Sigmoid colon (tissue), 4 donors: Measurements from ENCODE around the gene RPL22.

Experiments used
- EP300 ChIP-seq, 4 donors: sonication (generic); formaldehyde crosslinking; IDR thresholded peaks; one replicate each; pipeline ENCODE4 v1.6.1; 2017; ENCODE audit warnings: antibody characterized with exemption in 4 of 4
- POLR2A ChIP-seq, 2 donors: fragments of 450-650 bp; IDR thresholded peaks; one replicate each; pipeline ENCODE4 v1.6.1; 2016; ENCODE audit warnings: antibody characterized with exemption in 2 of 2, mild to moderate bottlenecking in 2 of 2, moderate library complexity in 2 of 2
- POLR2AphosphoS5 ChIP-seq, 4 donors: sonication (generic); formaldehyde crosslinking; IDR thresholded peaks; one replicate each; pipeline ENCODE4 v1.6.1; 2017; ENCODE audit warnings: antibody characterized with exemption in 4 of 4
- TF ChIP-seq, protein P1 (sequence below), 4 experiments: fragments of 450-650 bp in 3 of 4; fragments of 200-600 bp in 1 of 4; IDR thresholded peaks; one replicate each; pipeline ENCODE4 v1.5.1; 2016 to 2019; ENCODE audit warnings: antibody characterized with exemption in 4 of 4, mild to moderate bottlenecking in 3 of 4, moderate library complexity in 2 of 4

DNA sequence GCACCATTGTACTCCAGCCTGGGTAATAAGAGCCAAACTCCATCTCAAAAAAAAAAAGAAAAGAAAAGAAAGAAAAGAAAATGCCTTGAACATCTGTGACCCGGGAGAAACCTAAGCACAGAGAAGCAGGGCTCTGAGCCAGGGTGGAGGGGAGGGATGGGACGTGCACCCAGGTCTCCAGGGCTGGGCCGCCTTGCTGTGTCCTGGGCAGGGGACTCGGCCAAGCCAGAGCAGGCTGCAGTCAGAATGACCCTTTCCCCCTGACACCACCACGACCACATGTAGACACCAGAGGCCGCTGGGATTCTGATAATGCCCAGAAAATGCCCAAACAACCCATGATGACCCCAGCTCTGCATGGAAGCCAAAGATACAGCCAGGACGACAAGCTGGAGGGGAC lies 37.1 kb downstream of the RPL22 start:
- TF ChIP-seq, protein P1, sequence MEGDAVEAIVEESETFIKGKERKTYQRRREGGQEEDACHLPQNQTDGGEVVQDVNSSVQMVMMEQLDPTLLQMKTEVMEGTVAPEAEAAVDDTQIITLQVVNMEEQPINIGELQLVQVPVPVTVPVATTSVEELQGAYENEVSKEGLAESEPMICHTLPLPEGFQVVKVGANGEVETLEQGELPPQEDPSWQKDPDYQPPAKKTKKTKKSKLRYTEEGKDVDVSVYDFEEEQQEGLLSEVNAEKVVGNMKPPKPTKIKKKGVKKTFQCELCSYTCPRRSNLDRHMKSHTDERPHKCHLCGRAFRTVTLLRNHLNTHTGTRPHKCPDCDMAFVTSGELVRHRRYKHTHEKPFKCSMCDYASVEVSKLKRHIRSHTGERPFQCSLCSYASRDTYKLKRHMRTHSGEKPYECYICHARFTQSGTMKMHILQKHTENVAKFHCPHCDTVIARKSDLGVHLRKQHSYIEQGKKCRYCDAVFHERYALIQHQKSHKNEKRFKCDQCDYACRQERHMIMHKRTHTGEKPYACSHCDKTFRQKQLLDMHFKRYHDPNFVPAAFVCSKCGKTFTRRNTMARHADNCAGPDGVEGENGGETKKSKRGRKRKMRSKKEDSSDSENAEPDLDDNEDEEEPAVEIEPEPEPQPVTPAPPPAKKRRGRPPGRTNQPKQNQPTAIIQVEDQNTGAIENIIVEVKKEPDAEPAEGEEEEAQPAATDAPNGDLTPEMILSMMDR (IDR thresholded peaks at IDR 0.05) = no peak
- TF ChIP-seq POLR2AphosphoS5 (IDR thresholded peaks at IDR 0.05) (no peak), POLR2A (IDR thresholded peaks at IDR 0.05) (no peak), EP300 (IDR thresholded peaks at IDR 0.05) (no peak)
